T1000 (cell line): ENCODE results near the gene G6PC1.

Source experiments
- DNase-seq: peaks from one replicate; lab custom pipeline; 2025; ENCODE audit warnings: mixed read lengths; lab: John Stamatoyannopoulos, UW

G6PC1 gene

DNA sequence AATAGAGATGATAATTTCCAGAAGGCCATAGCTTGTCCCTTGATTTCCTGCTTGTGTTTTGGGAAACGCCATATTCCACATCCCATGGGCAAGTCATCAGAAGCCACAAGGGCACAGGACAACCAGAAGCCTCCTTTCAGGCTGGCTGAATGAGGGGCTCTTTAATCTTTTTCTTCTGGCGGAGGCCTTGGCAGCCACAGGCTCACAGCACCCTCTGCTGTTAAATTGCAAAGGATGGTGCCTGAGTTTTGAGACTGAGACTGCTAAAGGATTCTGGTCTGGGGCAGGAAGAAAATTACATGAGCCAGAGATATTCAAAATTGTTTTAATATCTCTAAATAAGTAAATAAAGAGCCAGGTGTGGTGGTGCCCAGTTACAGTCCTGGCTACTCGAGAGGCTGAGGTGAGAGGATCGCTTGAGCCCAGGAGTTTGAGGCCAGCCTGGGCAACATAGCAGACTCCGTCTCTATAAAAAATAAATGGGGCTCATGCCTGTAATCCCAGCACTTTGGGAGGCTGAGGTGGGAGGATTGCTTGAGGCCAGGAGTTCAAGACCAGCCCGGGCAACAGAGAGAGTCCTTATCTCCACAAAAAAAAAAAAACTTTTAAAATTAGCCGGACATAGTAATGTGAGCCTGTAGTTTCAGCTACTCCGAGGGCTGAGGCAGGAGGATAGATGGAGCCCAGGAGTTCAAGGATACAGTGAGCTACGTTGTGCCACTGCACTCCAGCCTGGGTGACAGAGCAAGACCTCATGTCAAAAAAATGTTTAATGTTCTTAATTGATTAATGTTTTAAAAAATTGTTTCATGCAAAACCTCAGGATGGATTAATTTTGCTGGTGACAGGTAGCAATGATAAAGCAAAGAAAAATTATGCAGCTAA lies 37.4 kb downstream of the G6PC1 start:
- peak; percentile 26 for DNase-seq

DNA sequence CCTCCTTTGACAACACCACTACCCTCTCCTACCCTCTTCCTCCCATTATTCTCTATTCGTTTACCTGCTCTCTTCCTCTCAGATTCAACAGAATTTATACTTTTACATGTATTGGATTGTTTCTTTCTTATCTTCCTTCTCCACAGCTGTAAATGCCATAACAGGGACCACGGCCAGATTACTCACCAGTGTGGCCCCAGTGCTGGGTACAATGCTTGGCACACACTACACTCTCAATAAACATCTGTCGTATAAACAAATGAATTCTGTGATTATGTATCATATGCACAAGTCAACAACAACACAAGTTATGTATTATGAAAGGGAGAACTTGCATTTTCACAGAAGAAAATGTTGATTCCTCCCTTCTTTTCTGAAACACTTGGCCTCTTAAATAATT lies 43.6 kb downstream of the G6PC1 start:
- DNase-seq, result no peak

DNA sequence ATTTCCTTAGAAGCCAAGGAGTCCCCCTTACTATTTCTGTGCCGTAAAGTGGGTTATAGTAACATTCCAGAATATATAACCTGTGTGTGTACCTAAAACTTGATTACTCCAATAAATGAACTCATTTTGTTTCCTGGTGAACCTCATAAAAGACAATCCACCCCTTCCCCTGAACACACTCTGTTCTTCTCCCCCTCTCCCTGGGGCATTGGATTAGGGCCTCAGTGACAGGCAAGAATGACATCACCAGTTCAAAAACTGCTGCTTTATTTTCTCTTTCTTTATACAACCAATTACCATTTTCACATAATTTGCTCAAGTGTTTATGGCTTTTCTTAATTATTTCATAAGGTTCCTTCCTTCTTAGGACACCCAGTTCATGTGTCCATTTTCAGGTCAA lies 46.2 kb downstream of the G6PC1 start:
- no peak for DNase-seq

DNA sequence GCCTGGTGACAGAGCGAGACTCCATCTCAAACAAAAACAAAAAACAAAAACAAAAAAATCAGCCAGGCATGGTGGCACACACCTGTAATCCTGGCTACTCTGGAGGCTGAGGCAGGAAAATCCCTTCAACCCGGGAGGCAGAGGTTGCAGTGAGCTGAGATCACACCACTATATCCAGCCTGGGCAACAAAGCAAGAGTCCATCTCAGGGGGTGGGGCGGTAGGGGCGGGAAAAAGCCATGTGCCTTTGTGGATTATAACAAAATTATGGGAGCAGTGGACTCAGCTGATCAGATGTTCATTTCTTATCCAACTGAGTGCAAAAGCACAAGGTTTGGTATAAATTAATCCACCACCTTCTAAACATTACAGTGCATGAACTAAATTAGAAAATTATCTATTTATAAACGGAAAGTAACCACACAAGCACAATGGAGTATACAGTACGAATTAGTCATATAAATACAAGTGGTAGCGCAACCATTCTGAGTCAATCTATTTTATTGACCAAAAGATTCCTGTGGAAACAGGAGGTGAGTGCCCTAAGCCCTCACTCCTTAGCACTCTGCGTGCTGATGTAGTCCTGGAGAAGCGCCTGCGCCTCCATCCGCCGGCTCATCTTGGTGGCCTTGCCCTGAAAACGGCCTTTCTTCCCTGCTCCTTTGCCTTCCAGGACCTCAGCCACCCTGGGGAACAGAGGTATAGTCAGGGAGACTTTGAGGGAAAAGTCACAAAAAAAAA lies 49.6 kb downstream of the G6PC1 start:
- no peak for DNase-seq
